IPS-18a (cell line): Measurements from ENCODE around the gene TNFRSF11A.

ENCODE experiments used
- H3K27ac ChIP-seq: one replicate; pipeline ENCODE4 v1.5.1; 2013; ENCODE audit warnings: low read length
- H3K27me3 ChIP-seq: one replicate; pipeline ENCODE4 v1.6.1; 2013; ENCODE audit warnings: mild to moderate bottlenecking, low read length; ENCODE audit not compliant: control insufficient read depth, insufficient read depth
- H3K36me3 ChIP-seq: one replicate; pipeline ENCODE4 v1.6.1; 2013; ENCODE audit warnings: low read depth, low read length; ENCODE audit not compliant: control insufficient read depth
- H3K4me1 ChIP-seq: one replicate; pipeline ENCODE4 v1.6.1; 2013; ENCODE audit warnings: low read depth, low read length; ENCODE audit not compliant: control insufficient read depth
- H3K4me3 ChIP-seq: one replicate; pipeline ENCODE4 v1.5.1; 2013; ENCODE audit warnings: low read length
- H3K9ac ChIP-seq: one replicate; pipeline ENCODE4 v1.6.1; 2013; ENCODE audit warnings: mild to moderate bottlenecking, low read length, moderate library complexity
- H3K9me3 ChIP-seq: one replicate; pipeline ENCODE4 v1.6.1; 2013; ENCODE audit warnings: low read depth, low read length; ENCODE audit not compliant: control insufficient read depth

Gene TNFRSF11A

GRCh38 chr18:62336618-62337017, 11.5 kb downstream of the TNFRSF11A start:
- peaks cover 25% of the 10 kb centered on the region for H3K4me1 ChIP-seq
- H3K9ac ChIP-seq, result no peak overlapping the region
- no peaks in the 10 kb centered on the region for H3K27me3 ChIP-seq
- H3K36me3 ChIP-seq, result no peaks in the 10 kb centered on the region
- no peaks in the 10 kb centered on the region for H3K9me3 ChIP-seq
- H3K27ac ChIP-seq, result no peak overlapping the region
- H3K4me3 ChIP-seq, result no peak overlapping the region

GRCh38 chr18:62337336-62337735, 12.2 kb downstream of the TNFRSF11A start:
- Histone ChIP-seq H3K4me1 (peaks cover 25% of the 10 kb centered on the region), H3K9me3 (no peaks in the 10 kb centered on the region), H3K4me3 (no peak overlapping the region), H3K27me3 (no peaks in the 10 kb centered on the region), H3K9ac (no peak overlapping the region), H3K36me3 (no peaks in the 10 kb centered on the region), H3K27ac (no peak overlapping the region)

GRCh38 chr18:62338446-62339105, 13.5 kb downstream of the TNFRSF11A start:
- Histone ChIP-seq H3K9me3 (no peaks in the 10 kb centered on the region), H3K36me3 (no peaks in the 10 kb centered on the region), H3K27ac (no peak overlapping the region), H3K9ac (no peak overlapping the region), H3K27me3 (no peaks in the 10 kb centered on the region), H3K4me1 (peaks cover 25% of the 10 kb centered on the region), H3K4me3 (peak overlapping the region; percentile 18)

- Histone ChIP-seq H3K9me3 (no peaks in the 10 kb centered on the region), H3K9ac (no peak overlapping the region), H3K36me3 (no peaks in the 10 kb centered on the region), H3K4me3 (peak overlapping the region; percentile 18), H3K27ac (no peak overlapping the region), H3K27me3 (no peaks in the 10 kb centered on the region), H3K4me1 (peaks cover 25% of the 10 kb centered on the region)
Observed at GRCh38 chr18:62339106-62339988, 14.2 kb downstream of the TNFRSF11A start.

- Histone ChIP-seq H3K36me3 (no peaks in the 10 kb centered on the region), H3K27ac (no peak overlapping the region), H3K4me1 (peaks cover 28% of the 10 kb centered on the region), H3K9ac (no peak overlapping the region), H3K9me3 (no peaks in the 10 kb centered on the region), H3K27me3 (no peaks in the 10 kb centered on the region), H3K4me3 (no peak overlapping the region)
Observed at GRCh38 chr18:62340996-62341395, 15.9 kb downstream of the TNFRSF11A start.

GRCh38 chr18:62341473-62341872, 16.4 kb downstream of the TNFRSF11A start:
- no peak overlapping the region for H3K27ac ChIP-seq
- no peaks in the 10 kb centered on the region for H3K27me3 ChIP-seq
- no peaks in the 10 kb centered on the region for H3K36me3 ChIP-seq
- no peaks in the 10 kb centered on the region for H3K9me3 ChIP-seq
- H3K9ac ChIP-seq, result no peak overlapping the region
- no peak overlapping the region for H3K4me3 ChIP-seq
- peaks cover 31% of the 10 kb centered on the region for H3K4me1 ChIP-seq

- Histone ChIP-seq H3K27ac (no peak overlapping the region), H3K4me1 (peaks cover 30% of the 10 kb centered on the region), H3K36me3 (no peaks in the 10 kb centered on the region), H3K9me3 (no peaks in the 10 kb centered on the region), H3K4me3 (no peak overlapping the region), H3K9ac (no peak overlapping the region), H3K27me3 (no peaks in the 10 kb centered on the region)
Observed at GRCh38 chr18:62342884-62343283, 17.8 kb downstream of the TNFRSF11A start.

GRCh38 chr18:62343316-62343715, 18.2 kb downstream of the TNFRSF11A start:
- no peak overlapping the region for H3K9ac ChIP-seq
- peaks cover 30% of the 10 kb centered on the region for H3K4me1 ChIP-seq
- no peaks in the 10 kb centered on the region for H3K36me3 ChIP-seq
- H3K9me3 ChIP-seq, result no peaks in the 10 kb centered on the region
- no peaks in the 10 kb centered on the region for H3K27me3 ChIP-seq
- H3K4me3 ChIP-seq, result no peak overlapping the region
- no peak overlapping the region for H3K27ac ChIP-seq

GRCh38 chr18:62345909-62346308, 20.8 kb downstream of the TNFRSF11A start:
- Histone ChIP-seq H3K27ac (no peak overlapping the region), H3K4me3 (peak overlapping the region; percentile 10), H3K4me1 (peaks cover 19% of the 10 kb centered on the region), H3K36me3 (no peaks in the 10 kb centered on the region), H3K27me3 (no peaks in the 10 kb centered on the region), H3K9ac (no peak overlapping the region), H3K9me3 (no peaks in the 10 kb centered on the region)

GRCh38 chr18:62346333-62347088, 21.4 kb downstream of the TNFRSF11A start:
- peak overlapping the region; percentile 3 for H3K27ac ChIP-seq
- H3K27me3 ChIP-seq, result no peaks in the 10 kb centered on the region
- no peaks in the 10 kb centered on the region for H3K9me3 ChIP-seq
- H3K4me3 ChIP-seq, result peak overlapping the region; percentile 10
- H3K36me3 ChIP-seq, result peaks cover 2% of the 10 kb centered on the region
- peaks cover 19% of the 10 kb centered on the region for H3K4me1 ChIP-seq
- H3K9ac ChIP-seq, result no peak overlapping the region

GRCh38 chr18:62347089-62347506, 22.0 kb downstream of the TNFRSF11A start:
- peak overlapping the region; percentile 10 for H3K4me3 ChIP-seq
- H3K9ac ChIP-seq, result no peak overlapping the region
- no peak overlapping the region for H3K27ac ChIP-seq

More at GRCh38 chr18:62347089-62347506, 22.0 kb downstream of the TNFRSF11A start:
- H3K27me3 ChIP-seq, result no peaks in the 10 kb centered on the region
- H3K4me1 ChIP-seq, result peaks cover 19% of the 10 kb centered on the region
- no peaks in the 10 kb centered on the region for H3K9me3 ChIP-seq
- H3K36me3 ChIP-seq, result peaks cover 8% of the 10 kb centered on the region
